Keratinocyte (primary cell): ENCODE data around the gene PAX2.

Experiments used
- EZH2 ChIP-seq: IDR thresholded peaks from one replicate; pipeline ENCODE4 v1.6.1; 2012; ENCODE audit warnings: inconsistent platforms, mild to moderate bottlenecking, low read length, moderate library complexity
- TF ChIP-seq, protein P1 (sequence below), 3 experiments: IDR thresholded peaks in 1 of 3; conservative IDR thresholded peaks in 1 of 3; optimal IDR thresholded peaks in 1 of 3; 2 replicates in 2 of 3; 3 replicates in 1 of 3; pipeline versions ENCODE3 to v1.5.1; 2011; ENCODE audit warnings: low read length in 3 of 3, mild to moderate bottlenecking in 3 of 3, moderate library complexity in 2 of 3, control low read depth in 1 of 3, inconsistent platforms in 1 of 3; ENCODE audit not compliant: insufficient read depth in 2 of 3; ENCODE audit errors: extremely low read depth in 1 of 3

DNA sequence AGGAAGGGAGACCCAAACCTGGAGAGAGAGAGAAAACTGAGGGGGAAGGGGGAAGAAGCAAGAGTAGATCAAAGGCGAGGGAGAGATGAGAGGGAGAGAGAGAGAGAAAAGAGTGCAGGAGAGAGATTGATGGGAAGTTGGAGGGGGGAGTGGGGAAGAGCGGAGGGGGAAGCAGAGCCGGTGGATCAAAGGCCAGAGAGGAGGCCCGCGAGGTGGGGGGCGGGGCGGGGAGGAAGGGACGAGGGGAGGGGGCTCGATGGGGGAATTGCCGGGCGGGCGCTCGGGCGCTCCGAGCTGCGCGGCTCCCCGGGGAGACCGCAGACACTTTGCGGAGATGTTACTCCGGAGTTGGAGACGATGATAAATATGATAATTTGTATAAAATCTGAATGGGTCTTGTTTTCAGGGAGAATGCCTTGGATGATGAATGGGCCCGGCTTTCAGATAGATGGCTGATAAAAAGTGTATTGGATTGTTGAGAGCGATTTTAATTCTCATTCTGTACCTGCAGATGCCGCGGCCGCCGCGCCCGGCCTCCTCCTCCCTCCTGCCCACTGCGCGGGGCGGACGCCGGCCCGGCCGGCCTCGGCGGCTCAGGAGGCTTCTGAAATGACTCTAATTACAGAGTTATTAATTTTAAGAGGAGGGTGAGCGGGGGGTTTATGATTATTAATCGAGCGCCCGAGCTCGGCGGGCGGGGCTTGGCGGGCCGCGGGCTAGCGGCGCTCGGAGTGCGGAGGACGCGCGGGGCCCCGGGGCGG is 21.4 kb upstream of the PAX2 start:
- TF ChIP-seq, protein P1, sequence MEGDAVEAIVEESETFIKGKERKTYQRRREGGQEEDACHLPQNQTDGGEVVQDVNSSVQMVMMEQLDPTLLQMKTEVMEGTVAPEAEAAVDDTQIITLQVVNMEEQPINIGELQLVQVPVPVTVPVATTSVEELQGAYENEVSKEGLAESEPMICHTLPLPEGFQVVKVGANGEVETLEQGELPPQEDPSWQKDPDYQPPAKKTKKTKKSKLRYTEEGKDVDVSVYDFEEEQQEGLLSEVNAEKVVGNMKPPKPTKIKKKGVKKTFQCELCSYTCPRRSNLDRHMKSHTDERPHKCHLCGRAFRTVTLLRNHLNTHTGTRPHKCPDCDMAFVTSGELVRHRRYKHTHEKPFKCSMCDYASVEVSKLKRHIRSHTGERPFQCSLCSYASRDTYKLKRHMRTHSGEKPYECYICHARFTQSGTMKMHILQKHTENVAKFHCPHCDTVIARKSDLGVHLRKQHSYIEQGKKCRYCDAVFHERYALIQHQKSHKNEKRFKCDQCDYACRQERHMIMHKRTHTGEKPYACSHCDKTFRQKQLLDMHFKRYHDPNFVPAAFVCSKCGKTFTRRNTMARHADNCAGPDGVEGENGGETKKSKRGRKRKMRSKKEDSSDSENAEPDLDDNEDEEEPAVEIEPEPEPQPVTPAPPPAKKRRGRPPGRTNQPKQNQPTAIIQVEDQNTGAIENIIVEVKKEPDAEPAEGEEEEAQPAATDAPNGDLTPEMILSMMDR (optimal IDR thresholded peaks at IDR 0.05 in 1 of 3, IDR thresholded peaks at IDR 0.05 in 1 of 3, conservative IDR thresholded peaks at IDR 0.05 in 1 of 3; ENCODE audit: extremely low read depth in 1 of 3, insufficient read depth in 2 of 3, low read length in 3 of 3) = no peak
- peak; percentile 98 for TF ChIP-seq EZH2
